COLO668 (cell line): ENCODE data around the gene RBM48.
"Not testable (repeated sequence)": the region's sequence is repeated elsewhere in the genome, so short reads cannot be mapped to it uniquely, and the experiment has no call there.

Experiments
- DNase-seq: peaks from one replicate; lab custom pipeline; 2025; ENCODE audit not compliant: unreplicated experiment; lab: John Stamatoyannopoulos, UW

RBM48 gene

GRCh38 chr7:92528188-92528957 lies at the start of gene RBM48, which contains the start of gene PEX1:
Gene RBM48 (plus strand): TSS chr7:92528795. CDS start chr7:92528814, 19 bp downstream.
Gene PEX1 (minus strand): TSS chr7:92528520. CDS start chr7:92528435, 85 bp downstream.
- peak; percentile 97 for DNase-seq

- DNase-seq = not testable (repeated sequence)
These were observed 49.4 kb upstream of the RBM48 start for GRCh38 chr7:92479146-92479545.

- not testable (repeated sequence) for DNase-seq
These were observed 45.0 kb upstream of the RBM48 start for GRCh38 chr7:92483624-92484023.

- not testable (repeated sequence) for DNase-seq
These were observed 44.4 kb upstream of the RBM48 start for GRCh38 chr7:92484226-92484625.

- DNase-seq = no peak
These were observed 43.2 kb upstream of the RBM48 start for GRCh38 chr7:92485267-92485892.

- no peak for DNase-seq
These were observed 42.6 kb upstream of the RBM48 start for GRCh38 chr7:92485974-92486373.

GRCh38 chr7:92487804-92488203 lies 40.8 kb upstream of the RBM48 start:
- no peak for DNase-seq

GRCh38 chr7:92489634-92490033 lies 39.0 kb upstream of the RBM48 start:
- no peak for DNase-seq

- no peak for DNase-seq
These were observed 31.7 kb upstream of the RBM48 start for GRCh38 chr7:92496876-92497275.

GRCh38 chr7:92498557-92498956 lies 30.0 kb upstream of the RBM48 start:
- no peak for DNase-seq

- no peak for DNase-seq
These were observed 24.8 kb upstream of the RBM48 start for GRCh38 chr7:92503767-92504166.

GRCh38 chr7:92504563-92504962 lies 24.0 kb upstream of the RBM48 start:
- no peak for DNase-seq

- DNase-seq = no peak
These were observed 22.2 kb upstream of the RBM48 start for GRCh38 chr7:92506363-92506762.

- DNase-seq = no peak
These were observed 19.6 kb upstream of the RBM48 start for GRCh38 chr7:92508946-92509345.

- DNase-seq = no peak
These were observed 15.3 kb upstream of the RBM48 start for GRCh38 chr7:92513167-92513902.

GRCh38 chr7:92517631-92518030 lies 11.0 kb upstream of the RBM48 start:
- no peak for DNase-seq

GRCh38 chr7:92520024-92520423 lies 8.6 kb upstream of the RBM48 start:
- DNase-seq = no peak

- DNase-seq = no peak
These were observed 5.5 kb upstream of the RBM48 start for GRCh38 chr7:92523110-92523509.

GRCh38 chr7:92527300-92528187 lies 1.1 kb upstream of the RBM48 start:
- DNase-seq = peak; percentile 71

GRCh38 chr7:92528958-92529264 lies 316 bp downstream of the RBM48 start:
- no peak for DNase-seq

- DNase-seq = no peak
These were observed 6.0 kb downstream of the RBM48 start for GRCh38 chr7:92534572-92534971.
